NCI-H2081 (cell line): ENCODE measurements around the gene TOLLIP.
"Not testable (repeated sequence)": the region's sequence is repeated elsewhere in the genome, so short reads cannot be mapped to it uniquely, and the experiment has no call there.

ENCODE experiments used
- DNase-seq, 2 experiments: peaks; one replicate each; lab custom pipeline; 2025; lab: John Stamatoyannopoulos, UW

TOLLIP gene

DNA sequence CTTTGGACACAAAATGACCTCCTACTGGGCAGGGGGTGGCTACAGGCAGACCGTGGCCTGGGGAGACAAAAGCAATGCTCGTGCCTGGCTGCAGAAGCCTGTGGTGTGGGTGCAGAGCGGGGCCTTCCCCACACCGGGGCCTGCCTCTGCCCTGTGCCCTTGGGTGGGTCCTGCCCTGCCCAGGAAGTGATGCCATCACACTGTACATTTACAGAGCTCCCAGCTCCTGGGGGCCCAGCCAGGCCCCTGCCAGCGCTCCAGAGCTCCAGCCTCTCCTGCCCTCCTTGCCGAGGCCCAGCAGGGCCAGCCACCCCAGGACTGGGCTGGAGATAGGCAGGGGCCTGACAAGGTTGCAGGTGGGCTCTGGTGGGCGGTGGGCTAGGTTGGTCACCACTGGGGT, 46.4 kb downstream of the TOLLIP start:
- no peak for DNase-seq

DNA sequence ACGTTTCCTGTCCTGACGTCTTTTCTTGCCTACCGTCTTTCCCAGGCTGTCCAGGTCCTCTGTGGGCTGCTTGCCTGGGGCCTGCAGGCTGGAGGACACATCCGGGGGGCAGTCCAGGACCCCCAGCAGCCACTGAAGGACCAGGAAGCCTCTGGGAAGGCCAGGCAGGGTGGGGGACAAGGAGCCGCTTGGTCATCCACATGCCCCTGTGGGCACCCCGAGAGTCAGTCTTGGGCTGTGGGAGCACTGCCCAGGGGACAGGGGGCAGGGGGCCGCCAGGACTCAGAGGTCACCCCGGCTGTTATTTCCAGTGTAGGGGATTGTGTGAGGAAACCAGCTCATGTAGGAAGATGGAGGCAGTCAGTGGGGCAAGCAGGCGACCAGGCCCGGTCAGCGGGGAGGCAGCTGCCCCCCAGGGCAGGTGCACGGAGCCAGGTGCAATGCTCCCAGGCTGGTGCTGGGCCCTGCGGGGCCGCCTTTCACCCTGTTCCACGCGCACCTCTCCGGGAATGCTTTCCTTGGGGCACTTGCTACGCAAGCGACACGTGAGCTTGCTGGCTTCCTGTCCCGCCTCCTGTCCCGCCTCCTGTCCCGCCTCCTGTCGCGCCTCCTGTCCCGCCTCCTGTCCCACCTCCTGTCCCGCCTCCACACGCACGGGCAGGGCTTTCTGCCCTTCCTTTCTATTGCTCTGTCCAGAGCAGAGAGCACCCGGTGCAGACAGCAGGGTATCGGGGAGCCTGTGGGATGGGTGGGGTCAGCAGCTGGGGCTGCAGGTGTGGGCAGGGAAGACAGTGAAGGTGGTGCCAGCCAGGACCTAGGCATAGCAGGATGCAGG, 47.0 kb downstream of the TOLLIP start:
- peak; percentile 84 to 88 for DNase-seq

DNA sequence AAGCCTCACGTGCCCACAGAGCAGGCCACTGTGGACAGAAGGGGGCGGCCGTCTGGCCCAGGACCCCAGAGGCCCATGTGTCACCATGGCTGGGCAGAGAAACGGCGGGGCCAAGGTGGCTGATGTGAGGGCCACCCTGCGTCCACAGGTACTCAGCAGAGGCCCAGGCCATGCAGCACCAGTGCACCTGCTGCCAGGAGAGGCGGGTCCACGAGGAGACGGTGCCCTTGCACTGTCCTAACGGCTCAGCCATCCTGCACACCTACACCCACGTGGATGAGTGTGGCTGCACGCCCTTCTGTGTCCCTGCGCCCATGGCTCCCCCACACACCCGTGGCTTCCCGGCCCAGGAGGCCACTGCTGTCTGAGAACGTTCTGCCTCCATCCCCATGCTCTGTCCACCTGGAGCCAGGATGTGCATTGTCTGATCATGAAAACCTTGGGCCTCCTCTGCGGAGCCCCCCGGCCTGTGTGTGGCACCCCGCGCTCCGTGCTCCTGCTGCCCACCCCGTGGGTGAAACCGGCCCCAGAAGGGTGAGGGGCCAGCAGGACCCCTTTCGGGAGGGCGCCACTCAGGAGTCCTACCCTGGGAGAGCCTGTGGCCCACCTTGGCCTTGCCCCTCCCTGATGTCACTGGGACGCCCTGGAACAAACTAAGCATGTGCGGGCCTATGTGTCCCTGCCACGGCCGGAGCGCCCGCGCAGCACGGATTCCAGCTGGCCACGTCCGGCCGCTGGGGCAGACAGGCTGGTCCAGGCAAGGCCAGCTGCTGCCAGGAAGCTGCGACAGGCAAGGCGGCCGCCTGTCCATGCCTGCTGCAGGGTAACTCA, 48.0 kb downstream of the TOLLIP start:
- DNase-seq: no peak

DNA sequence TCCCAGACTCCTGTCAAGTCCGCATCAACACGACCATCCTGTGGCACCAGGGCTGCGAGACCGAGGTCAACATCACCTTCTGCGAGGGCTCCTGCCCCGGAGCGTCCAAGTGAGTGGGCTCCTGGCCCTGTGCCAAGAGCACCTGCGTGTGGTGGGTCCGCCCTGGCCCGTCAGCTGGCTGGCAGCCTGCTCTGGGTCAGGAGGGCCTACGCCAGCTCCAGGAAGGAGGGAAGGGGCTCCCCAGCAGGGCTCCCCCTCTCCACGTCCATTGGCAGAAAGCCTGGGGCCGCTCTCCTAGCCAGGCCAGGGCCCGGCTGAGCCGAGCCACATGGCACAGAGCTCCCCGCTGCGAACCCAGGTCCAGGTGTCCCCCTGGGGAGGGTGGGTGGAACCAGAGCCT, 48.8 kb downstream of the TOLLIP start:
- DNase-seq: no peak

DNA sequence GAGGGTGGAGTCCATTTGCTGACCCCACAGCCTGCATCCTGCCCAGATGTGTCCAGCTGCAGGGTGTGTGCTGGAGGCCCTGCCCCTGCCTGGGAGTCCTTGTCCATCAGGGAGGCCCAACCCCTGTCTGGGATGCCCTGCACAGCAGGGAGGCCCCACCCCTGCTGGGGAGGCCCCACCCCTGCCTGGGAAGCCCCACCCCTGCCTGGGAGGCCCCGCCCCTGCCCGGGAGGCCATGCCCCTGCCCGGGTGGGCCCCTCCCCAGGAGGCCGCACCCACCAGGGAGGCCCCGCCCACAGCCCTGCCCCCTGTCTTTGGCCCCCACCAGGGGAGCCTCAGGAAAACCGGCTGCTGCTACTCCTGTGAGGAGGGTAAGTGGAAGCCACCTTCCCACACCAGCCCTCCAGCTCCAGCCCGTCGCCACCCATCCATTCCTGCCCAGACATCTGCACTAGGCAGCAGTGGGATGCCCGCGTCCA, 49.4 kb downstream of the TOLLIP start:
- no peak for DNase-seq

DNA sequence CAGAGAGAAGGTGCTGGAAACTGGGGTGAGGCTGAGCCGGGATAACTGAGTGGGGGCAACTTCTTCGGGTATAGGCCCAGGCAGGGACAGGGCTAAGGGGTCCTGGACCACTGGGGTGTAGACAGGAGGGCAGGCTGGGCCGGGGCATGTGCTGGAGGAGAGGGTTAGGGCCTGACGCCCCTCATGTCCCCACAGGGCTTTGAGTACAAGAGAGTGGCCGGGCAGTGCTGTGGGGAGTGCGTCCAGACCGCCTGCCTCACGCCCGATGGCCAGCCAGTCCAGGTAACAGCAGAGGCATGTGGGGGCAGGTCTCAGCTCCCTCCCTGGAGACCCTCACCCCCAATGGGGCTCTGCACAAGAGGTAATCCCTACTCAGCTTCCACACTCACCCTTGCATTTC, 49.9 kb downstream of the TOLLIP start:
- no peak for DNase-seq

DNA sequence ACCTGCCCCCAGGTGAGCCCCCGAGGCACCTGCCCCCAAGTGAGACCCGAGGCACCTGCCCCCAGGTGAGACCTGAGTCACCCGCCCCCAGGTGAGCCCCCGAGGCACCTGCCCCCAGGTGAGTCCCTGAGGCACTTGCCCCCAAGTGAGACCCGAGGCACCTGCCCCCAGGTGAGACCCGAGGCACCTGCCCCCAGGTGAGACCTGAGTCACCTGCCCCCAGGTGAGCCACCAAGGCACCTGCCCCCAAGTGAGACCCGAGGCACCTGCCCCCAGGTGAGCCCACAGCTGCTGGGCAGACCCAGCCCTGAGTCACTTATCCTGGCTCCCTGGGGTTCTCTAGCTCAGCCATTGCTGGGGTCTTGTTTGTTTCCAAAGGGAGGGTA, 50.4 kb downstream of the TOLLIP start:
- no peak for DNase-seq

DNA sequence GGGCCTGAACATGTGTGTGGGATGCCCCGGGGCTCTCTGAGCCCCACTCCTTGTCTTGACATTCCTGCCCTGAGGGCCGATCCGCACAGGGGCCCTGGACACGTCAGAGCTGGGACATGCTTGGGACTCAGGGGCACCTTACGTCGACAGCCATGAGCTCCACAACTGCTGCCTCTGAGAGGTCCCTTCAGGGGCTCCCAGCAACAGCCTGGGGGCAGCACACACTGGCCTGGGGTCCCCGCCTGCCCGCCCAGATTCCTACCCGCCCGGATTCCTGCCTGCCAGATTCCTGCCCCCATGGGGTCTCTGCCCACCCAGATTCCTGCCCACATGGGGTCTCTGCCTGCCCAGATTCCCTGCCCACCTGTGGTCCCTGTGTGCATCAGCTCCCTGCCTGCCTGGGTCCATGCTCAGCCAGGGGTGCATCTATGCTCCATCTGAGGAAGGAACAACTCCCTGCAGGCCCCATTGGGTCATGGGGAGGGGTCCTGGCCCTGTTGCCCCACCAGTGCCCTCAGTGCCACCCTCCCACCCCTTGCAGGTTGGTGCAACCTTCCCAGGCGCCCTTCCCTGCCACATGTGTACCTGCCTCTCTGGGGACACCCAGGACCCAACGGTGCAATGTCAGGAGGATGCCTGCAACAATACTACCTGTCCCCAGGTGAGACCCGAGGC, 50.9 kb downstream of the TOLLIP start:
- no peak for DNase-seq

DNA sequence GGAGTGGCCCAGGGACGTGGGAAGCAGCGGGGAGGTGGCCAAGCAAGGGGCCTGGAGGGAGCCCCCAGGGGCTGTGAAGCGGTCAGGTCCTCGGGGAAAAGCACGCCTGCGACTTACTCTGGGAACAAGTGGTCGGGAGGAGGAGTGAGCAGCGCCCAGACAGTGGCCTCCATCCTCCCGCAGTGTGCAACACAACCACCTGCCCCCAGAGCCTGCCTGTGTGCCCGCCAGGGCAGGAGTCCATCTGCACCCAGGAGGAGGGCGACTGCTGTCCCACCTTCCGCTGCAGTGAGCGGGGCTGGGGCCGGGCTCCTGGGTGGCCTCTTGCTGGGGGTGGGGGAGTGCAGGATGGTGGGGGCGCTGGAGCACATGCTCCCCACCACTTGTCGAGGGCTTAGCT, 51.5 kb downstream of the TOLLIP start:
- no peak for DNase-seq

DNA sequence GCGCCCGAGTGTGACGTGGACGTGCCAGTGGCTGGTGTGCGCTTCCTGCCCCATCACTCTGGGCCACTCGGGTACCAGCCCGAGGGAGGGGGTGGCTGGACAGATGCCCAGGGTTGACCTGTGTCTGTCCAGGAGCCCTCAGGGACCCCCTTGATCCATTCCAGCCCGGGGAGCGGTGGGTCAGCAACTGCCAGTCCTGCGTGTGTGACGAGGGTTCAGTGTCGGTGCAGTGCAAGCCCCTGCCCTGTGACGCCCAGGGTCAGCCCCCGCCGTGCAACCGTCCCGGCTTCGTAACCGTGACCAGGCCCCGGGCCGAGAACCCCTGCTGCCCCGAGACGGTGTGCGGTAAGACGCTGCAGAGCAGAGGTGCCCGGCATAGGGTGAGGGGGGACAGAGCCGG, 52.1 kb downstream of the TOLLIP start:
- DNase-seq: no peak

DNA sequence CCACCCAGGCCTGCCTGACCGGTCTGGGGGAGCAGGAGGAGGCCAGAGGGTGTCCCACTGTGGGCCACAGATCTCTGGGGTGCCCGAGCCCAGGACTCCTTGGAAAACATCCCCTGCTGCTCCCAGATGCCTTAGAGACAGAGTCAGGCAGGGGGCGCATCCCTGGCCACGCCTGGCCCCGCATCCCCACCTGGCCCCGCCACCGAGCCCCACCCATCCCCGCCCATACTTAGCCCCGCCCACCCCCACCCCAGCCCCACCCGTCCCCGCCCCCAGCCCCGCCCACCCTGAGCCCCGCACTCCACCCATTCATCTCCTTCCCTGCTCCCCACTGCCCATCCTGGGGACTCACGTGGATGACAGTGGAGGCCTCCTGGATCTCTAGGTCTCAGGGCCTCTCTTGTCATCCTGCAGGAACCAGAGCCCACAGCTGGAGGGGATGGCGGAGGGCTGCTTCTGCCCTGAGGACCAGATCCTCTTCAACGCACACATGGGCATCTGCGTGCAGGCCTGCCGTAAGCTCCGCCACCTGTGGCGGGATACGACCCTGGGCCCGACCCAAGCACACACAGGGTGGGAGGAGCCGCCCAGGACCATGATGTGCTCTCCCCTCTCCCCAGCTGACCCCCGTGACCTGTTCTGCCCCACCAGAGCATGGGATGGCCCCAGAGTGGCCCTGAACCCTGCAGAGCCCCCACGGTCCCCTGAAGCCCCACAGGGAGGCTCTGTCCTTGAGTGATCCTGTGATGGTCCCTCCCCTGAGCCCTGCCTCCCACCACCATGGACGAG, 53.0 kb downstream of the TOLLIP start:
- no peak for DNase-seq

DNA sequence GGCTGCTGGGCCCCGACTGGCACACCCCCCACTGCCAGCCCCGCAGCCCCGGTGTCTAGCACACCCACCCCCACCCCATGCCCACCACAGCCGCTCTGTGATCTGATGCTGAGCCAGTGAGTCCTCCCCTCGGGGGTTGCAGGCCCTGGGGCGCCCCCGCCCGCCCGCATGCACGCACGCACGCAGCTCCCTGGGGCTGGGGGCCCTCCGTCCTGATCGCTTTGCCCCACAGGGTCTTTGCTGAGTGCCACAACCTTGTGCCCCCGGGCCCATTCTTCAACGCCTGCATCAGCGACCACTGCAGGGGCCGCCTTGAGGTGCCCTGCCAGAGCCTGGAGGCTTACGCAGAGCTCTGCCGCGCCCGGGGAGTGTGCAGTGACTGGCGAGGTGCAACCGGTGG, 54.3 kb downstream of the TOLLIP start:
- DNase-seq: no peak

DNA sequence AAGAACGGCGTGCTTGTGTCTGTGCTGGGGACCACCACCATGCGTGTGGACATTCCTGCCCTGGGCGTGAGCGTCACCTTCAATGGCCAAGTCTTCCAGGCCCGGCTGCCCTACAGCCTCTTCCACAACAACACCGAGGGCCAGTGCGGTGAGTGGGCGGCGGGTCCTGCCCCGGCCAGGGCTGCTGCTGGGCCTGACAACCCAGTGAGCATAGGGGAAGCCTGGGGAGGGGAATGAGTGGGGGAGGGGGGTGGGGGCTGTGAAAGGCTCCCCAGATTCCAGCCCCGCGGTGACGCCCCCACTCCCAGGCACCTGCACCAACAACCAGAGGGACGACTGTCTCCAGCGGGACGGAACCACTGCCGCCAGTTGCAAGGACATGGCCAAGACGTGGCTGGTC, 54.7 kb downstream of the TOLLIP start:
- DNase-seq: no peak

DNA sequence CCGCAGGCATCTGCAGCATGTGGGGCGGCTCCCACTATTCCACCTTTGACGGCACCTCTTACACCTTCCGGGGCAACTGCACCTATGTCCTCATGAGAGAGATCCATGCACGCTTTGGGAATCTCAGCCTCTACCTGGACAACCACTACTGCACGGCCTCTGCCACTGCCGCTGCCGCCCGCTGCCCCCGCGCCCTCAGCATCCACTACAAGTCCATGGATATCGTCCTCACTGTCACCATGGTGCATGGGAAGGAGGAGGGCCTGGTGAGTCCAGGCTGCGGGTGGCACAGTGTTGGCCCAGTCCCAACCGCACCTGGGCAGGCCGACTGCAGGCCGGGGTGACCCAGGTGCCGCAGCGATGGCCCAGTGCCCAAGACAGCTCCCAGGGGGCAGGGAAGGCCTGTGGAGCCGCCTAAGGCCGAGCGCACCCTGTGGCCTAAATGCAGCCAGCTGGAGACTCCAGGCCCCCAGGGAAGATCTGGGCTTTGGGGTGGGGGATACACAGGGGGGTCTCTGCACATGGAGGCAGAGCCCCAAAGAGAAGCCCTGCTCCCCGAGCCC, 55.3 kb downstream of the TOLLIP start:
- DNase-seq: no peak

DNA sequence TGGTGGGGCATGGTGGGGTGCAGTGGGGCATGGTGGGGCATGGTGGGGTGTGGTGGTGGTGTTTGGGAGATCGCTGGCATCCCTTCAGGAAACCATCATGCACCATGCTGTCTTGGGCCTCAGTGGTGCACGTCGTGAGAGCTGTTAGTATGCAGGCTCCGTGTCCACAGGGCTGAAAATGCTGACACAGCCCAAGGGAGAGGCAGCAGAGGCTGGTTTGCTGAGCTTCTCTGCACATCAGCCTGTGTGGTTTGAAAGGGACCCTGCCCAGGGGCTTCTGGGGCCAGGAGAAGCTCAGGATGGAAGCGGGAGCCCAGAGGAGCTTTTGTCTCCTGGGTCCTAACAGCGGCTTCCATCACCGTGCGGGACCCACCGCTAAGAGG, 56.3 kb downstream of the TOLLIP start:
- DNase-seq: no peak

DNA sequence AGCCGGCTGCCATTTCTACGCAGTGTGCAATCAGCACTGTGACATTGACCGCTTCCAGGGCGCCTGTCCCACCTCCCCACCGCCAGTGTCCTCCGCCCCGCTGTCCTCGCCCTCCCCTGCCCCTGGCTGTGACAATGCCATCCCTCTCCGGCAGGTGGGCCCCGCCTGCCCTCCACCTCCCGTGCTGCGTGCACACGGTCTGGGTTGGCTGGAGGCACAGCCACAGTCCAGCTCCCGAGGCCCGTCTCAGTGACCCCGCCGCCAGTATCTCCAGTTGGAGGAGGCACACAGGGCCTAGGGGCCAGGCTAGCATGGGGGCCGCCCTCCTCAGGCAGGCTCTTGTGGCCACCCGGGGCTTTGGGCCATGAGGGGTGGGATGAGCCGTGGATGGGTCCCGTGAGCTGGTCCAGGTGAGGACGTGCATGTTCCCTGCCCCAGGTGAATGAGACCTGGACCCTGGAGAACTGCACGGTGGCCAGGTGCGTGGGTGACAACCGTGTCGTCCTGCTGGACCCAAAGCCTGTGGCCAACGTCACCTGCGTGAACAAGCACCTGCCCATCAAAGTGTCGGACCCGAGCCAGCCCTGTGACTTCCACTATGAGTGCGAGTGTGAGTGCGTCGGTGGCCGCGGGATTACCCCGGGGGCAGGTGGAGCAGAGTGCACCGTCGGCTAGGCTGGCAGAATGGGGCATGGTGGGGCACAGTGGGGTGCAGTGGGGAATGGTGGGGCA, 56.9 kb downstream of the TOLLIP start:
- DNase-seq: no peak

DNA sequence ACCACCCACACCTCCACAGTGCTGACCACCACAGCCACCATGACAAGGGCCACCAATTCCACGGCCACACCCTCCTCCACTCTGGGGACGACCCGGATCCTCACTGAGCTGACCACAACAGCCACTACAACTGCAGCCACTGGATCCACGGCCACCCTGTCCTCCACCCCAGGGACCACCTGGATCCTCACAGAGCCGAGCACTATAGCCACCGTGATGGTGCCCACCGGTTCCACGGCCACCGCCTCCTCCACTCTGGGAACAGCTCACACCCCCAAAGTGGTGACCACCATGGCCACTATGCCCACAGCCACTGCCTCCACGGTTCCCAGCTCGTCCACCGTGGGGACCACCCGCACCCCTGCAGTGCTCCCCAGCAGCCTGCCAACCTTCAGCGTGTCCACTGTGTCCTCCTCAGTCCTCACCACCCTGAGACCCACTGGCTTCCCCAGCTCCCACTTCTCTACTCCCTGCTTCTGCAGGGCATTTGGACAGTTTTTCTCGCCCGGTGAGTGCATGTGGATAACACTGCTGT, 58.1 kb downstream of the TOLLIP start:
- DNase-seq: no peak

DNA sequence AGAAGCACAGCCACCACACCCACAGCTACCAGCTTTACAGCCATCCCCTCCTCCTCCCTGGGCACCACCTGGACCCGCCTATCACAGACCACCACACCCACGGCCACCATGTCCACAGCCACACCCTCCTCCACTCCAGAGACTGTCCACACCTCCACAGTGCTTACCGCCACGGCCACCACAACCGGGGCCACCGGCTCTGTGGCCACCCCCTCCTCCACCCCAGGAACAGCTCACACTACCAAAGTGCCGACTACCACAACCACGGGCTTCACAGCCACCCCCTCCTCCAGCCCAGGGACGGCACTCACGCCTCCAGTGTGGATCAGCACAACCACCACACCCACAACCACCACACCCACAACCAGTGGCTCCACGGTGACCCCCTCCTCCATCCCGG, 59.0 kb downstream of the TOLLIP start:
- DNase-seq: not testable (repeated sequence)

DNA sequence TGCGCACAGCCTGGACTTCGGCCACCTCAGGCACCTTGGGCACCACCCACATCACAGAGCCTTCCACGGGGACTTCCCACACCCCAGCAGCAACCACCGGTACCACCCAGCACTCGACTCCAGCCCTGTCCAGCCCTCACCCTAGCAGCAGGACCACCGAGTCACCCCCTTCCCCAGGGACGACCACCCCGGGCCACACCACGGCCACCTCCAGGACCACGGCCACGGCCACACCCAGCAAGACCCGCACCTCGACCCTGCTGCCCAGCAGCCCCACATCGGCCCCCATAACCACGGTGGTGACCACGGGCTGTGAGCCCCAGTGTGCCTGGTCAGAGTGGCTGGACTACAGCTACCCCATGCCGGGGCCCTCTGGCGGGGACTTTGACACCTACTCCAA, 60.5 kb downstream of the TOLLIP start:
- not testable (repeated sequence) for DNase-seq

DNA sequence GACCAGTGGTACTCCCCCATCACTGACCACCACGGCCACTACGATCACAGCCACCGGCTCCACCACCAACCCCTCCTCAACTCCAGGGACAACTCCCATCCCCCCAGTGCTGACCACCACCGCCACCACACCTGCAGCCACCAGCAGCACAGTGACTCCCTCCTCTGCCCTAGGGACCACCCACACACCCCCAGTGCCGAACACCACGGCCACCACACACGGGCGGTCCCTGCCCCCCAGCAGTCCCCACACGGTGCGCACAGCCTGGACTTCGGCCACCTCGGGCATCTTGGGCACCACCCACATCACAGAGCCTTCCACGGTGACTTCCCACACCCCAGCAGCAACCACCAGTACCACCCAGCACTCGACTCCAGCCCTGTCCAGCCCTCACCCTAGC, 62.4 kb downstream of the TOLLIP start:
- DNase-seq: not testable (repeated sequence)

DNA sequence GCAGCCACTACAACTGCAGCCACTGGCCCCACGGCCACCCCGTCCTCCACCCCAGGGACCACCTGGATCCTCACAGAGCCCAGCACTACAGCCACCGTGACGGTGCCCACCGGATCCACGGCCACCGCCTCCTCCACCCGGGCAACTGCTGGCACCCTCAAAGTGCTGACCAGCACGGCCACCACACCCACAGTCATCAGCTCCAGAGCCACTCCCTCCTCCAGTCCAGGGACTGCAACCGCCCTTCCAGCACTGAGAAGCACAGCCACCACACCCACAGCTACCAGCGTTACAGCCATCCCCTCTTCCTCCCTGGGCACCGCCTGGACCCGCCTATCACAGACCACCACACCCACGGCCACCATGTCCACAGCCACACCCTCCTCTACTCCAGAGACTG, 63.1 kb downstream of the TOLLIP start:
- DNase-seq: not testable (repeated sequence)
